Right lobe of liver (tissue), 6 donors: ENCODE measurements around the gene CLEC19A. TPM values are rescaled to one million over a fixed set of nuclear protein-coding genes. Genes with fewer than 3 reads are reported as not detected.

Source experiments
- ATAC-seq, 4 donors: fragments of 200-7000 bp; cut with Tn5 transposase; one replicate each; pipeline ENCODE4 v1.9.1; 2020; ENCODE audit warnings: mild to moderate bottlenecking in 4 of 4, moderate library complexity in 4 of 4
- DNase-seq, 3 donors: peaks; one replicate each; pipeline ENCODE4 v3.0.0-alpha.2; 2020
- H3K27ac ChIP-seq, 3 donors: fragments of 200-600 bp; one replicate each; pipeline ENCODE4 v1.8.0; 2022
- H3K27me3 ChIP-seq, 2 donors: fragments of 200-600 bp; one replicate each; pipeline ENCODE4 v1.8.0; 2022
- H3K36me3 ChIP-seq, 4 donors: fragments of 200-600 bp; sonication (generic) in 1 of 4; one replicate each; pipeline versions ENCODE4 v1.5.1 to v1.8.0; 2017 to 2022; ENCODE audit warnings: control low read depth in 1 of 4
- H3K4me1 ChIP-seq, 4 donors: fragments of 200-600 bp; sonication (generic) in 1 of 4; one replicate each; pipeline versions ENCODE4 v1.5.1 to v1.8.0; 2017 to 2022; ENCODE audit warnings: control low read depth in 1 of 4
- H3K4me3 ChIP-seq, 3 donors: fragments of 200-600 bp; one replicate each; pipeline ENCODE4 v1.8.0; 2022
- H3K9me3 ChIP-seq, 4 donors: fragments of 200-600 bp; sonication (generic) in 1 of 4; one replicate each; pipeline versions ENCODE4 v1.5.1 to v1.8.0; 2017 to 2022; ENCODE audit warnings: control low read depth in 1 of 4
- CTCF ChIP-seq, 4 donors: fragments of 200-600 bp in 3 of 4; fragments of 450-650 bp in 1 of 4; IDR thresholded peaks; one replicate each; pipeline versions ENCODE4 v1.5.1 to v1.8.0; 2016 to 2022; ENCODE audit warnings: antibody characterized with exemption in 4 of 4, mild to moderate bottlenecking in 2 of 4
- POLR2A ChIP-seq: fragments of 450-650 bp; IDR thresholded peaks from one replicate; pipeline ENCODE4 v1.6.1; 2017; ENCODE audit warnings: antibody characterized with exemption, mild to moderate bottlenecking
- WGBS: methylation state at CpG from one replicate; pipeline ENCODE4 v1.1.6; 2018; ENCODE audit warnings: low coverage, low lambda C conversion rate; ENCODE audit not compliant: insufficient coverage; ENCODE audit errors: missing lambda C conversion rate; 5-methylcytosine and 5-hydroxymethylcytosine counted together
- intact Hi-C, 2 donors: fragments of 100-400 bp; cut with DNase I; formaldehyde crosslinking; loops; one replicate each; pipeline versions ENCODE4 v1.11.2 to v1.14.1; 2022
- total RNA-seq, 6 experiments: library from RNA; depleted of rRNA in 2 of 6; stranded (reverse); fragments of >200 nt in 2 of 6; fragmentation: NEBNext Ultra II Directional in 3 of 6; extraction: Animal tissue kit (Norgen Biotek cat#: 25700) in 3 of 6; gene quantifications; one replicate each; pipeline versions ENCODE4 v1.1.0 to v1.2.4, GENCODE V29; 2016 to 2023
- donor health status: DM: no; HTN: yes; CAD: no.
- donor health status: DM: no; HTN: no; CAD: no.
- donor health status: DM: no; HTN: no; CAD: no.
- donor health status: DM: no; HTN: yes; CAD: no.
- donor health status: DM: no; HTN: yes; CAD: no.

The CLEC19A gene
- total RNA-seq, 6 experiments from 2014 or later, result 0.12 TPM; not detected in 5

- ATAC-seq (no peak), DNase-seq (no peak)
- no peak for TF ChIP-seq POLR2A
- TF ChIP-seq CTCF (IDR thresholded peaks at IDR 0.05), result no peak
- Histone ChIP-seq H3K36me3 (no peaks in the 10 kb centered on the region), H3K27ac (no peak overlapping the region), H3K9me3 (no peaks in the 10 kb centered on the region), H3K4me3 (no peak overlapping the region), H3K4me1 (no peaks in the 10 kb centered on the region), H3K27me3 (no peaks in the 10 kb centered on the region)
- intact Hi-C loops, result no loop called here
- WGBS, result 52% methylated on average over 6 of the region's 9 CpGs
Observed at GRCh38 chr16:19344224-19344801, 58.8 kb downstream of the CLEC19A start.

GRCh38 chr16:19344980-19345379 is 59.4 kb downstream of the CLEC19A start:
- no peaks in the 10 kb centered on the region for H3K4me1 ChIP-seq
- 70% methylated on average over 4 of the region's 4 CpGs for WGBS
- H3K27me3 ChIP-seq, result no peaks in the 10 kb centered on the region
- intact Hi-C loops, result no loop called here
- DNase-seq (no peak), ATAC-seq (no peak)
- TF ChIP-seq POLR2A (no peak), CTCF (IDR thresholded peaks at IDR 0.05) (no peak)
- H3K27ac ChIP-seq, result no peak overlapping the region
- no peak overlapping the region for H3K4me3 ChIP-seq
- no peaks in the 10 kb centered on the region for H3K9me3 ChIP-seq
- no peaks in the 10 kb centered on the region for H3K36me3 ChIP-seq

GRCh38 chr16:19346335-19346922 is 60.9 kb downstream of the CLEC19A start:
- no peak overlapping the region for H3K4me3 ChIP-seq
- H3K27me3 ChIP-seq, result no peaks in the 10 kb centered on the region
- H3K36me3 ChIP-seq, result no peaks in the 10 kb centered on the region
- no peaks in the 10 kb centered on the region for H3K9me3 ChIP-seq
- H3K4me1 ChIP-seq, result no peaks in the 10 kb centered on the region
- no peak for TF ChIP-seq CTCF (IDR thresholded peaks at IDR 0.05)
- TF ChIP-seq POLR2A, result no peak
- DNase-seq (no peak), ATAC-seq (no peak)
- no peak overlapping the region for H3K27ac ChIP-seq
- intact Hi-C loops, result no loop called here
- WGBS, result 13% methylated on average over 3 of the region's 3 CpGs

- TF ChIP-seq POLR2A (no peak), CTCF (IDR thresholded peaks at IDR 0.05) (no peak)
- Histone ChIP-seq H3K27ac (no peak overlapping the region), H3K4me3 (no peak overlapping the region), H3K9me3 (no peaks in the 10 kb centered on the region), H3K27me3 (no peaks in the 10 kb centered on the region), H3K36me3 (no peaks in the 10 kb centered on the region), H3K4me1 (no peaks in the 10 kb centered on the region)
- 54% methylated on average over 6 of the region's 6 CpGs for WGBS
- intact Hi-C loops, result no loop called here
- no peak for DNase-seq
- no peak for ATAC-seq
Observed at GRCh38 chr16:19348125-19348524, 62.6 kb downstream of the CLEC19A start.
